LNCaP clone FGC (cell line): ENCODE data around the gene PKP4.

Source experiments
- DNase-seq: peaks from one replicate; pipeline ENCODE4 v3.0.0-alpha.2; 2011; ENCODE audit warnings: low read depth
- H3K4me3 ChIP-seq: 2 replicates; pipeline ENCODE4 v1.5.1; 2011; ENCODE audit warnings: mild to moderate bottlenecking, low read depth, low read length, control low read depth
- TF ChIP-seq, protein P1 (sequence below): IDR thresholded peaks from 2 replicates; pipeline ENCODE4 v1.5.1; 2012; ENCODE audit warnings: mild to moderate bottlenecking; ENCODE audit not compliant: control insufficient read depth, insufficient read depth; ENCODE audit errors: extremely low read depth

The PKP4 gene

DNA sequence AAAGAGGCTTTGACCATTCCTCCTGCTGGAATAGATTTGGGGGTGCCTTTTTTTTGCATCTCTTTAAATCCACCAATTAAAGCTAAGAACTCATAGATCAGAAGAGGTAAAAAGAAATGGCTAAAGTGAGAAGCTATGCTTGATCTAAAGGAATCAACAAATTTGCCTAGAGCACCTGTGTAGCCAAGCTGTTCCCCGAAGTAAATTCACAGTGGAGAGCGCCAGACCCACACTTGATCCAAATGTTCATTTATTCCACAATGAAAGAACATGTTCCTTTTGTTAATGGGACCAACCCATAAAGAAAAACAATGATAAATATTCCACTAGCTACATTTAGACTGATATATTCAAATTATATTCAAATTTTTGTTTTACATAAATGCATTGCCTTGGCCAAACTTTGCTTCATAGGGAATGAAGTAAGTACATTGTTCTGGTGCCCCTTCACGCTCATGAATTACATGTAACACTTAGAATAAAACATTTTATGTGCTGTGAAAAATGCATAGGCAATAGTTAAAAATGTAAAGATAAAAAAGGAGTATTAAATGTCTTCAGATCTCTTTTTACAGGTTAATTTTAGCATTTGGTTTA is 167.4 kb downstream of the PKP4 start:
- DNase-seq, result no peak
- TF ChIP-seq, protein P1, sequence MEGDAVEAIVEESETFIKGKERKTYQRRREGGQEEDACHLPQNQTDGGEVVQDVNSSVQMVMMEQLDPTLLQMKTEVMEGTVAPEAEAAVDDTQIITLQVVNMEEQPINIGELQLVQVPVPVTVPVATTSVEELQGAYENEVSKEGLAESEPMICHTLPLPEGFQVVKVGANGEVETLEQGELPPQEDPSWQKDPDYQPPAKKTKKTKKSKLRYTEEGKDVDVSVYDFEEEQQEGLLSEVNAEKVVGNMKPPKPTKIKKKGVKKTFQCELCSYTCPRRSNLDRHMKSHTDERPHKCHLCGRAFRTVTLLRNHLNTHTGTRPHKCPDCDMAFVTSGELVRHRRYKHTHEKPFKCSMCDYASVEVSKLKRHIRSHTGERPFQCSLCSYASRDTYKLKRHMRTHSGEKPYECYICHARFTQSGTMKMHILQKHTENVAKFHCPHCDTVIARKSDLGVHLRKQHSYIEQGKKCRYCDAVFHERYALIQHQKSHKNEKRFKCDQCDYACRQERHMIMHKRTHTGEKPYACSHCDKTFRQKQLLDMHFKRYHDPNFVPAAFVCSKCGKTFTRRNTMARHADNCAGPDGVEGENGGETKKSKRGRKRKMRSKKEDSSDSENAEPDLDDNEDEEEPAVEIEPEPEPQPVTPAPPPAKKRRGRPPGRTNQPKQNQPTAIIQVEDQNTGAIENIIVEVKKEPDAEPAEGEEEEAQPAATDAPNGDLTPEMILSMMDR, result no peak
- H3K4me3 ChIP-seq, result no peak overlapping the region

DNA sequence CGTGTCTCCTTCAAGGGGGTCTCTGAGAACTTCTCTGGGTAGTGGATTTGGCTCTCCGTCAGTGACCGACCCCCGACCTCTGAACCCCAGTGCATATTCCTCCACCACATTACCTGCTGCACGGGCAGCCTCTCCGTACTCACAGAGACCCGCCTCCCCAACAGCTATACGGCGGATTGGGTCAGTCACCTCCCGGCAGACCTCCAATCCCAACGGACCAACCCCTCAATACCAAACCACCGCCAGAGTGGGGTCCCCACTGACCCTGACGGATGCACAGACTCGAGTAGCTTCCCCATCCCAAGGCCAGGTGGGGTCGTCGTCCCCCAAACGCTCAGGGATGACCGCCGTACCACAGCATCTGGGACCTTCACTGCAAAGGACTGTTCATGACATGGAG is 168.2 kb downstream of the PKP4 start:
- H3K4me3 ChIP-seq, result no peak overlapping the region
- no peak for DNase-seq
- TF ChIP-seq, protein P1, result no peak

- no peak for DNase-seq
- TF ChIP-seq, protein P1, result no peak
- no peak overlapping the region for H3K4me3 ChIP-seq
These were observed 172.4 kb downstream of the PKP4 start for GRCh38 chr2:158629116-158629515.

DNA sequence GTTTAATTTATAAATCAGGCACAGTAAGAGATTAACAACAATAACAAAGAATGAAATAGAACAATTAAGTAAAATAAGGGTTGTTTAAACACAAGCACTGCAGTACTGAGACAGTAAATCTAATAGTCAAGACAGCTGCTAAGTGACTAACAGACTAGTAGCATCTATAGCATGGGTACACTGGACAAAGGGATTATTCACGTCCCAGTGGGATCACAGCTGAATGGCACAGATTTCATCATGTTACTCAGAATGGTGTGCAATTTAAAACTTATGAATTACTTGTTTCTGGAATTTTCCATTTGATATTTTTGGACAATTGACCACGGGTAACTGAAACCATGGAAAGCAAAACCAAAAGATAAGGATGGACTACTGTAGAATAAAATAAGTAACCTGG is 176.5 kb downstream of the PKP4 start:
- no peak for DNase-seq
- TF ChIP-seq, protein P1, result no peak
- H3K4me3 ChIP-seq, result no peak overlapping the region

DNA sequence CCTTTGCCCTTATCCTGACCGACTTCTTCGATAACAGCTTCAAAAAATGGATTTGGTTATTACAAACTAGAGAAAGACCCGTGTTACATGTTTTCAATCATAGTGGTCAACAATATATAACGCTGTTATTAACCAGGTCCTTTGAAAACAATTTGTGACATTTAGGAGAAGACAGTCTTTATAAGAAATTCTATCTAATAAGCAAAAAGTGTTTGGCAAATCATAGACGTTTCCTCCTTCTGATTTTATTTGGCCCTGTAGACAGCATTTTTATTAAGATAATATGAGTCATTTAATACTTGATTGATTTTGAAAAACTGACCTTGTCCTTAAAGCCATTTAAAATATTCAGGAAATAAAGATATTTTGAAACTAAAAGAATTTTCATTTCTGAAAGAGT is 177.9 kb downstream of the PKP4 start:
- no peak for DNase-seq
- TF ChIP-seq, protein P1, result no peak
- H3K4me3 ChIP-seq, result no peak overlapping the region

DNA sequence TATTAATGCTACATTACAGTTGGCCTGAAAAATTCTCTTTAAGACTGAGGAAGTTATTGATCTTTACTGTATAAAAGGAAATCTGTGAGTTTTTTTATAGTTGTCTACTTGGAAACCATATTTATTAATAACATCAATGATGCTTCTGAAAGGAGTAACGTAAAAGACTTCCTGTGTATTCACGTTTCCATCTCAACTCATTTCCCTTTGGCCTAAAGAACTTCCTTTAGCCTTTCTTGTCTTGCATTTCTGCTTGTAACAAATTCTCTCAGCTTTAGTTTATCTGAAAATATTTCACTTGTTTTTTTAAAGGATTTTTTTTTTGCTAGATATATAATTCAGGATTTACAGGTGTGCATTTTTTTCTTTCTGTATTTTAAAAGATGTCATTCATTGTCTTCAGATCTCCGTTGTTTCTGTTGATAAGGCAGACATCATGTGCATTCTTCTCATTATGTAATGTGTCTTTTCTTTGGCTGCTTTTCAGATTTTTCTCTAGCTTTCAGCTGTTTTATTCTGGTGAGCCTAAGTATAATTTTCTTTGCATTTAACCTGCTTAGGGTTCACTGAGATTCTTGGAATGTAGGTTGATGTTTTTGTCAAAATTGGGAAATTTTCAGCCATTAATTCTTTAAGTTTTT is 179.3 kb downstream of the PKP4 start:
- DNase-seq, result no peak
- TF ChIP-seq, protein P1, result no peak
- no peak overlapping the region for H3K4me3 ChIP-seq

DNA sequence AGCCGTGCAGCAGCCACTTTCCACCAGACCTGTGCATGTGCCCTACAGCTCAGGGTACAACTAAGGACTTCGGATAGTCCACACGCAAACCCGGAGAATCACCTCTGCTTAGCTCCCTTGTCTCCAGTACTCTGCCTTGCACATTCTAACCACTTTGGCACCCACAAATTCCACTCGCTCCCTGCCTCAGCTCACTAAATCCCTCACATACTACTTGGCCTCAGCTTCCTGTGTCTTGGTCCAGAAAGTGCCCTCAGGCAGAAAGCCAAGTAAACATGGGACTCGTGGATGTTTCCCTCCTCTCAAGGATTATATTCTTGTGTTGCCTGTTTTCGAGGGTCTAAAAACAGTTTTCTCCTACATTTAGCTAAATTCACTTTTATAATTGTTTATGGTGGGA is 180.6 kb downstream of the PKP4 start:
- TF ChIP-seq, protein P1, result no peak
- H3K4me3 ChIP-seq, result no peak overlapping the region
- DNase-seq, result no peak
